NCI-H2171 (cell line): Measurements from ENCODE around the gene KAZALD1.

Experiments used
- DNase-seq: peaks from one replicate; lab custom pipeline; 2025; lab: John Stamatoyannopoulos, UW

KAZALD1 gene

GRCh38 chr10:101061624-101062231, at the start of gene KAZALD1:
KAZALD1 (plus strand) TSS chr10:101061989; CDS start chr10:101062593, 604 bp downstream.
- no peak for DNase-seq

GRCh38 chr10:101012525-101013364, 49.0 kb upstream of the KAZALD1 start:
- DNase-seq, result peak; percentile 31

DNA sequence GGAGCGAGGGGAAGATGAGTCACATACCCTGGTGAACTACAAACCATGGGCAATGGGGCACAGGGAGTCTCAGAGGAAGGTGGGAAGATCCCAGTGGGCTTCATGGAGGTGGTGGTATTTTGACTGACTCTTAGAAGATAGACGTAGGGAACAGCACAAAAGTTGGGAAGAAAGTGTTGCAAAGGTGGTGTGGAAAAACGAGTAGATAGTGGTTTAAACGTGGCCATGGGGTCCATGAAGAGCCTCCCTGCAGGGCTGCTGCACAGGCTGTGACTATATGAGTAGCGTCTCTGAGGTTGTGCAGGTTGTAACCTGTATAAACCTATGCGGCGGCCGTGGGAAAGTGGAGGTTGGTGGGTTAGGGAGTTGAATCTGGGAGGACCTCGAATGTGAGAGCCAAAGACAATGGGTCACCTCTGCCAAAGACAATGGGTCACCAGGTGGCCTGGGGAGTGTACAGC, 48.4 kb upstream of the KAZALD1 start:
- no peak for DNase-seq

DNA sequence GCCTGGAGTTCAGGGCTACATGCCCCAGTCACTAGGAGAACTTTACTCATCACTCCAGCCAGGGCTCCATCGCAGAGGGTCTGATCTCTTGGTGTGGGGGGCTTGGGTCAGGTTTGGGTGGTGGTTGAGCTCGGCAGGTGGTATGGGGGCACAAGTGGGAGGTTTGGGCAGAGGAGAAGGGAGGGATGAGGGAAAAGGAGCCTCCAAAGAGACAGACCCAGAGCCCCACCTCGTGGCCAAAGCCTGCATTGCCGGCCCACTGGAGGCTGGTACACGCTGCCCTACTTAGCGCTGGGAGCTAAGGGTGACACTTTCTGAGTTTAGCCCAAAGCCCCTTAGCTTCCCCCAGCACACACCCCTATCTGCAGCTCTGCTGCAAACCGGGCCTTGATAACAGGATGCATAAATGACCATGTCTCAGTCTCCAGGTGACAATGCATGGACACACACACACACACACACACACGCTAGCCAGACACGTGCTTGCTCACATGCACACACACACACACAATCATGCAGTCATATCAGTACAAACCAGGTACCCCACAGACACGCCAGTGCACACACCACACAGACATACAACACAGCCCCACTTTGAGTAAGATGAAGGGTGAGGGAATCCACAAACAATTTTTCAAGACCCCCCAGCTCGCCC, 47.4 kb upstream of the KAZALD1 start:
- no peak for DNase-seq

GRCh38 chr10:101014966-101015581, 46.7 kb upstream of the KAZALD1 start:
- no peak for DNase-seq

- DNase-seq, result no peak
Measured at GRCh38 chr10:101015582-101015973, 46.2 kb upstream of the KAZALD1 start.

DNA sequence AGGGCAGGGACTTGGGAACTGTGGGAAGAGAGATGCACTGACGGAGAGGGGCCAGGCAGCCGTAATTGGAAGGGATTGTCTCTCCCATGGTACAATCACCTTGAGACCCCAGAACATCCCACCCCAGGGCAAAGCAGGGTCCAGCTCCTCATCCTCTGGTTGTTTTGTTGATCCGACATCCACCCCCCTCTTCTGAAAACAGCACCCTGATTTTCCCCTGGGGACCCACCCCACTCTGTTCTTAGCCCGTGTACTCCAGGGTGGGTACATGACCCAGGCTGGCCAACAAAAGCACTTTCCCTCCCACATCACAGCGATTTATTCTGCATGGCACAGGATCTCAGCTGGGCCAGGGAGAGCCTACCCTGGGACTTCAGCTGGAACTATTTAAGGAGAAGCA, 45.0 kb upstream of the KAZALD1 start:
- DNase-seq, result no peak

DNA sequence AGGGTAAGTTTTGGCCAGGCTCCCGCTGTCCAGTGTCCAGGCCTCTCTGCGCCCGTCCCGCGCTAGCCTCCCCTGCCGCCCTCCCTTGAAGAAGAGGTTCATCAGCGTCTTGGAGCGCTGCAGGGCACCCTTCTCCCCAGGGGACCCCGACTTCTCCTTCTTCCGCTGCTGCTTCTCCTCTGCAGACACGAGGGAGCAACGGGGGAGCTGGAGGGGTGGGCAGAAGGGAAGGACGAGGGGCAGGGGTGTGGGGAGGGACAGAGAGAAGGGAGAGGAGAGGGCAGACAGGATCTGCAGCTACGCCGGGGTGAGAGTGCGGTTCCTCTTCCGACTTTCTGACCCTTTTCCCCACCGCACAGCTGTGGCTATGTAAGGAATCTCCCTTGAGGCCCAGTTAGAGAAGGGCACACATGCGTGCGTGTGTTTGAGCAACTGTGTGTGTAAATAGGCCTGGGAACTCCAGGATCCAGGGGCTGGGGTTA, 43.6 kb upstream of the KAZALD1 start:
- DNase-seq, result no peak

DNA sequence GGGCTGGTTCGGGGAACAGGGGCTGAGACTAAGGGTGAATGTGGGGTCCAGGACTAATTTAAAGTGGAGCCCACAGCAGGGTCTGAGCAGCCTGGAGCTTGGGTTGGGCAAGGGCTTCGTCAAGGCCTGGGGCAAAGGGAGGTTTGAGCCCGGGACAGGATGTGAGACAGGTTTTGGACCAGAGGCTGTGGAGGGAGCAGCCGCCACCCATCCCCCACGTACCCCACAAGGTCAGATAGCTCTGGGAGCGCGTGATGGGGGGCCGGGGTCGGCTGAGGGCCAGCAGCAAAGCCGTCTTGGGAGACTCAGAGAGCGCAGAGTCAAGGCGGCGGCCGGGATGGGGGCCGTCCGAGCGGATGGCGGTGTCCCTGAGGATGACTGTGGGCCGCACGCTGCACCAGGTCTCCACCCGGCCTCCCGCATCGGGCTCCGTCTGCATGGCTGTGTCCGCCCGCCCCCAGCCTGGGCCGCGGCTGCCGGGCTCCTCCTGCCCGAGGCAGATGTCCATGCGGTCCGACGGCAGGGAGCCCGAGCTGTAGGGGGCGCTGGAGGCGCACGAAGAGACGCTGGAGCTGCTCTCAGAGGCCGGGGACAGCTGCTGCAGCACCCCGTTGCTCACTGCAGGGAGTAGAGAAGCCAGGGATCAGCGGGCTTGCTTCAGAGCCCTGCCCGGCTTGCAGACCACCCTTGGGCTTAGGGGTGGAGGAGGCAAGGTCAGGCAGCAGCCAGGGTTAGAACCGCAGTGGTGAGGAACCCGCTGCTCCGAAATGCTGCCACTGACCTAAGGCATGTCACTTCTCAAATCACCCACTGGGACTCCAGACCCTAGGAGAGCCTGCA, 43.0 kb upstream of the KAZALD1 start:
- peak; percentile 37 for DNase-seq

GRCh38 chr10:101019440-101019703, 42.4 kb upstream of the KAZALD1 start:
- DNase-seq, result no peak

GRCh38 chr10:101020427-101021075, 41.2 kb upstream of the KAZALD1 start:
- DNase-seq, result no peak

DNA sequence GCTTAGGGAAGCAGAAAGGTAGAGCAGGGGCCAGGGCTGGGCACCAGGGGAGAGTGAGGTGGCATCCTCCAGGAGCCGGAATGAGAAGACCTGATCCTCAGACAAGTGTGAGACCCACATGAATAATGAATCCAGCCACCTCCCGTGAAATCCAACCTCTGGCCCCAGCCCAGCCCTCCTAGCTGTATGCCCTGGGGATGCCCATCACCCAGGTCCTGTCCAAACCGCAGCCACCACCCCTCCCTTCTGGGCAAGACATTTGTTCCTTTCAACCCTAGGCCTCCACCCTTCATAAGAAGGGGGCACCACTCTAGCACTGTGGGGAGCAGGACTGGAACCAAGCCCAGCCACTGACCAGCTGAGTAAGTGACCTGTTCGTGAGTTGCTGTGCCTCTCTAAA, 40.5 kb upstream of the KAZALD1 start:
- no peak for DNase-seq

- no peak for DNase-seq
Measured at GRCh38 chr10:101021692-101022251, 40.0 kb upstream of the KAZALD1 start.

DNA sequence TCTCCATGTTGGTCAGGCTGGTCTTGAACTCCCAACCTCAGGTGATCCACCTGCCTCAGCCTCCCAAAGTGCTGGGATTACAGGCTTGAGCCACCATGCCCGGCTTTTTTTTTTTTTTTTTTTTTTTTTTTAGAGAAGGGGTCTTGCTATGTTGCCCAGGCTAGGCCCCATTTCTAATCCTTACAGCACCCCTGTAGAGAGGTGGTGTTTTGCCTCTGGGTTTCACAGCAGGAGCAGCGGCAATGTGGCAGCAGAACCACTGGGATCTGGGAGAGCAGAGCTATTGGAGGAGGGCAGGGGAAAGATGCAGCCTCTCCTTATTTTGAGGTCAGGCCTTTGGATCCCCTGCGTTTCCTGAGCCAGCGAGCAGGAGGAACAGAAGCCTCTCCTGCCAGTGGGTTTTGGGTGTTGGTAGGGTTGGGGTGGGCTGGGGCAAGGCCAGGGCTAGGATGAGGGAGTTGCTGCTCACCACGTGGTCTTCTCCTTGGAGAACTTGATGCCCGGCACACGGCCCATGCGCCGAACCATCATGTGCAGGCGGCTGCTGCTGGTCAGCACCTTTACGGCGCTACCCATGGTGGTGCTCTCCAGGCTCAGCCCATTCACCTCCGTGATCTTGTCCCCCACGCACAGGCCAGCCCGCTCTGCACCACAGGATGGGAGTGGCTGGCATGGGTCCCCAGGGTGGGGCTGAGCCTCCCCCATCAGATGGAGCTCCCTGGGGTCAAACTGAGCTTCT, 38.7 kb upstream of the KAZALD1 start:
- no peak for DNase-seq

GRCh38 chr10:101027106-101027720, 34.6 kb upstream of the KAZALD1 start:
- DNase-seq, result no peak

DNA sequence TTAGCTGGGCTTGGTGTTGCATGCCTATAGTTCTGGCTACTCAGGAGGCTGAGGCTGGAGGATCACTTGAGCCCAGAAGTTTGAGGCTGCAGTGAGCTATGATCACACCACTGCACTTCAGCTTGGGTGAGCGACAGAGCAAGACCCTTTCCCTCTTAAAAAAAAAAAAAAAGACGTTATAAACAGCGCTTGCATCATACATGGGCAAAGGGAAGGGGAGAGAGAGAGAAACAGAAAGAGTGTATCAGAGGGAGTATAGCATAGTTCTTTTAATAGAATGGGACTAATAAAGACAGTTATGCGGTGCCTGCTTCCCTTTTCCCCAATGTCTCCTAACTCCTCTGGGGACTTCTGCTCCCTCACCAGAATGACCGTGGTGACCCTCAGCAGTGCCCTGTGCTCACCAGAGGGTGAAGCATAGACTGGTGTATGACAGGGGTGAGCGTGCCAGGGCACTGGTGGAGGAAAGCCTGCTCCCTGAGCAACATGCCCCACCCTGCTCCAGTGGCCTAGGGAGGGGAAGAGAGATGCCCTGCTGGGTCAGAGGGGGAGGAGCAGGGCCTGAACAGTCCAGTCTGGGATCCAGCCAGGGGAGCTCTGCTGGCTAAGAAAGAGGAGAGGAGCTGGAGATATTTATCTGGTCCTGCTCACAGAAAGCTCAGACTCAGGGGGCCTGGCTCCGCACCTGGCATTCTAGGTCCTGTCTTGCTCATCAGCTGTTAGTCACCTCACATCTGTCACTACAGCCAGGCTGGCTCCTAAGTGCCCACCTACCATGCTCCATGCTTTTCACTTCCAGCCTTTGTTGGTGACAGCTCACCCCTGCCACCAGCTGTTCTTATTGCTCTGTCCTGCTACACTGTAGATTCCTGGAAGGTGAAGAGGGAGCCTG, 33.1 kb upstream of the KAZALD1 start:
- DNase-seq, result no peak

DNA sequence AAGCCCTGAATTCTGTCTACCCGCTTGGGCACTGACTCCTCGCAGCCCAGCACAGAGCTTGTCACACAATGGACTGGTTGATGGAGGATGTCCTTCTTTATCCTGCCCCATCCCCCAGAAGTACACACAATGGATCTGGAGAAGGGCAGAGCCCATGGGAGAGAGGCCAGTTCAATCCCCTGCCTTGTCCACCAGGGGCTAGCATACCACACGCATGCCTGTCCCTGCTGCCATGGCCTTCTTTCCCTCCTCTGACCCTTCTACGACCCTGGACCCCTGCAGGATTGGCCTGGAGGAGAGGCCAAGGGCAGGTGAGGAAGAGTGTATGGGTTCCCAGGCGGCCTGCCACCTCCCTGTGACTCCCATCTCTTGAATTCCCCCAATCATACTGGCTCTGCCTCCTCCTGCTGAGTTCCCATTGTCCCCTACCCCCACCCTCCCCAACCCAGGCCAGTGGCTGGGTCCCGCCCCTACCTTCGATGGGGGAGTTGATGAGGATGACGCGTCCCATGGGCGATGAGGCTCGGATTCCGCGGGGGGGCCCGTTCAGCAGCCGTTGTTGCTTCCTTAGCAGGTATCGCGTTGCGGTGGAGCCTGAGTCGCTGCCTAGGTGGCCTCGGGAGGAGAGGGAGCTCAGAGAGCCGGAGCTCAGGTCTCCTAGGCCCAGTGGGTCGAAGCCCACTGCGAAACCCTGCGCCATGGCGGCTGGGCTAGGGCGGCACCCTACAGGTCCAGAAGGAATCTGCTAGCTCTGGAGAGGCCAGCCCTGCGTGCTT, 32.1 kb upstream of the KAZALD1 start:
- no peak for DNase-seq
